ENCODE data around the gene ZNF568.

ZNF568 gene

GRCh38 chr19:37007587-37008220, 91.6 kb downstream of the ZNF568 start:
- TF ChIP-seq FOXP2 (optimal IDR thresholded peaks at IDR 0.05; ENCODE audit: borderline replicate concordance, extremely low read depth, extremely low read length, insufficient read depth) = no peak
- TF ChIP-seq POLR2AphosphoS5 (IDR thresholded peaks at IDR 0.05; ENCODE audit: low read depth, low read length) = no peak
- no peak for TF ChIP-seq SIN3A (IDR thresholded peaks at IDR 0.05; ENCODE audit: borderline replicate concordance, insufficient read depth, low read length)
- no peak for TF ChIP-seq REST (IDR thresholded peaks at IDR 0.05; ENCODE audit: insufficient read depth in 1 of 2, low read depth in 2 of 2, low read length in 2 of 2)
- no peak for TF ChIP-seq TAF1 (IDR thresholded peaks at IDR 0.05; ENCODE audit: borderline replicate concordance, insufficient read depth, low read length)

DNA sequence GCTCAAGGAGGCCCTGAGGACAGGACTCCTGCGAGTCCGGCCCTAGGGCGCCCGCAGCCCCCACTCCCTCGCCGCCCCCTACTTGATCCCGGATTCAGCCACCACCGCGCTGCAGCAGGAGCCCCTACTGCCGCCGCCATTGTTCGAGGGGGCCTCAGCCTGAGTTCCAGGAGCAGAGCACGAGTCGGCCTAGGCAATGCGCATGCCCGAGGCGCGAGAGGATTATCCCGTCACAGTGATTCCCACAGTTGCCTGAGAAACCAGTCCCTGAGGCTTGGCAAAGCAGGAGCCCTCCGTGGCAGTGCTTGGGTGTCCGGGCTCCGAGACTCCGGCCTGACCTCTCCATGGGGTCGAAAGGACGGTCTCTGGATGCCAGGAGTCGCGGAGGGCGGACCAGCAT, 93.7 kb downstream of the ZNF568 start:
- TF ChIP-seq FOXP2 (optimal IDR thresholded peaks at IDR 0.05; ENCODE audit: borderline replicate concordance, extremely low read depth, extremely low read length, insufficient read depth) = no peak
- no peak for TF ChIP-seq POLR2AphosphoS5 (IDR thresholded peaks at IDR 0.05; ENCODE audit: low read depth, low read length)
- no peak for TF ChIP-seq TAF1 (IDR thresholded peaks at IDR 0.05; ENCODE audit: borderline replicate concordance, insufficient read depth, low read length)
- TF ChIP-seq REST (IDR thresholded peaks at IDR 0.05; ENCODE audit: insufficient read depth in 1 of 2, low read depth in 2 of 2, low read length in 2 of 2) = no peak
- TF ChIP-seq SIN3A (IDR thresholded peaks at IDR 0.05; ENCODE audit: borderline replicate concordance, insufficient read depth, low read length) = no peak

GRCh38 chr19:37012093-37012745, 96.1 kb downstream of the ZNF568 start:
- no peak for TF ChIP-seq FOXP2 (optimal IDR thresholded peaks at IDR 0.05; ENCODE audit: borderline replicate concordance, extremely low read depth, extremely low read length, insufficient read depth)
- no peak for TF ChIP-seq TAF1 (IDR thresholded peaks at IDR 0.05; ENCODE audit: borderline replicate concordance, insufficient read depth, low read length)
- TF ChIP-seq SIN3A (IDR thresholded peaks at IDR 0.05; ENCODE audit: borderline replicate concordance, insufficient read depth, low read length) = no peak
- no peak for TF ChIP-seq POLR2AphosphoS5 (IDR thresholded peaks at IDR 0.05; ENCODE audit: low read depth, low read length)
- TF ChIP-seq REST (IDR thresholded peaks at IDR 0.05; ENCODE audit: insufficient read depth in 1 of 2, low read depth in 2 of 2, low read length in 2 of 2) = no peak

GRCh38 chr19:37014456-37014855, 98.3 kb downstream of the ZNF568 start:
- TF ChIP-seq FOXP2 (optimal IDR thresholded peaks at IDR 0.05; ENCODE audit: borderline replicate concordance, extremely low read depth, extremely low read length, insufficient read depth) = no peak
- no peak for TF ChIP-seq SIN3A (IDR thresholded peaks at IDR 0.05; ENCODE audit: borderline replicate concordance, insufficient read depth, low read length)
- TF ChIP-seq POLR2AphosphoS5 (IDR thresholded peaks at IDR 0.05; ENCODE audit: low read depth, low read length) = no peak
- TF ChIP-seq TAF1 (IDR thresholded peaks at IDR 0.05; ENCODE audit: borderline replicate concordance, insufficient read depth, low read length) = no peak
- TF ChIP-seq REST (IDR thresholded peaks at IDR 0.05; ENCODE audit: insufficient read depth in 1 of 2, low read depth in 2 of 2, low read length in 2 of 2) = no peak
